Measurements from ENCODE around the gene IFNA5.

DNA sequence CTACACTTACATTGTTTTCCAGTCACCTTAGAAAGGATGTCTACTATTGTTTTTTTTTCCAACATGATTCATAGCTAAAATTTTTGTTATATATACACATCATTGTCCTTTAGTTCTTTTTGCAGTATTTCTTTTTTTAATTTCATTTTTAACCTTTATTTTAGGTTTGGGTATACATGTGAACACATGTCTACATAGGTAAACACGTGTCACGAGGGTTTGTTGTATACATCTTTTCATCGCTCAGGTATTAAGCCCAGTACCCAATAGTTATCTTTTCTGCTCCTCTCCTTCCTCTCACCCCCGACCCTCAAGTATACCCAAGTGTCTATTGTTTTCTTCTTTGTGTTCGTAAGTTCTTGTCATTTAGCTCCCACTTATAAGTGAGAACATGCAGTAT, 19.0 kb downstream of the IFNA5 start:
- TF ChIP-seq, protein P1, sequence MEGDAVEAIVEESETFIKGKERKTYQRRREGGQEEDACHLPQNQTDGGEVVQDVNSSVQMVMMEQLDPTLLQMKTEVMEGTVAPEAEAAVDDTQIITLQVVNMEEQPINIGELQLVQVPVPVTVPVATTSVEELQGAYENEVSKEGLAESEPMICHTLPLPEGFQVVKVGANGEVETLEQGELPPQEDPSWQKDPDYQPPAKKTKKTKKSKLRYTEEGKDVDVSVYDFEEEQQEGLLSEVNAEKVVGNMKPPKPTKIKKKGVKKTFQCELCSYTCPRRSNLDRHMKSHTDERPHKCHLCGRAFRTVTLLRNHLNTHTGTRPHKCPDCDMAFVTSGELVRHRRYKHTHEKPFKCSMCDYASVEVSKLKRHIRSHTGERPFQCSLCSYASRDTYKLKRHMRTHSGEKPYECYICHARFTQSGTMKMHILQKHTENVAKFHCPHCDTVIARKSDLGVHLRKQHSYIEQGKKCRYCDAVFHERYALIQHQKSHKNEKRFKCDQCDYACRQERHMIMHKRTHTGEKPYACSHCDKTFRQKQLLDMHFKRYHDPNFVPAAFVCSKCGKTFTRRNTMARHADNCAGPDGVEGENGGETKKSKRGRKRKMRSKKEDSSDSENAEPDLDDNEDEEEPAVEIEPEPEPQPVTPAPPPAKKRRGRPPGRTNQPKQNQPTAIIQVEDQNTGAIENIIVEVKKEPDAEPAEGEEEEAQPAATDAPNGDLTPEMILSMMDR (IDR thresholded peaks at IDR 0.05; ENCODE audit: insufficient read depth, low read length, poor library complexity, severe bottlenecking) = no peak
- no peak for TF ChIP-seq EZH2phosphoT487 (conservative IDR thresholded peaks at IDR 0.05; ENCODE audit: low read length)

Data from SU-DHL-6 (cell line).